Measurements from ENCODE around the gene NMUR2.

DNA sequence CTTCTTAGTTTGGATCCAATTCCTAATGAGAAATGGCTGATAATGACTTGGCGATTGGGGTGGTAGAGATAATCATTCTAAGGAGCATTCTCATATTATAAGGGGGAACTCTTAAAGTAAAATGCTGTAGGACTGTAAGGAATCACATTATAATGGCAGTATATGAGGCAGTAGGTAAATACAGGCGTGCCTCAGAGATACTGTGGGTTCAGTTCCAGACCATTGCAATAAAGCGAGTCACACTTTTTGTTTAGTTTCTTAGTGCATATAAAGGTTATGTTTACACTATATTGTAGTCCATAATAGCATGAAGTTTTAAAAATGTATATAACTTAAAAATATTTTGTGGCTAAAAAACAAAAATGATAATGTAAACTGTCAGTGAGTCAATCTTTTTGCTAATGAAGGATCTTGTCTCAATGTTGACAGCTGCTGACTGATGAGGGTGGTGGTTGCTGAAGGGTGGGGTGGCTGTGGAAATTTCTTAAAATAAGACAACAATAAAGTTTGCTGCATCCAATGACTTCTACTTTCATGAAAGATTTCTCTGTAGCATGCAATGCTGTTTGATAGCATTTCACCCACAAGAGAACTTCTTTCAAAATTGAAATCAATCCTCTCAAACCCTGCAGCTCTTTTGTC, 15.8 kb downstream of the NMUR2 start:
- TF ChIP-seq, protein P1, sequence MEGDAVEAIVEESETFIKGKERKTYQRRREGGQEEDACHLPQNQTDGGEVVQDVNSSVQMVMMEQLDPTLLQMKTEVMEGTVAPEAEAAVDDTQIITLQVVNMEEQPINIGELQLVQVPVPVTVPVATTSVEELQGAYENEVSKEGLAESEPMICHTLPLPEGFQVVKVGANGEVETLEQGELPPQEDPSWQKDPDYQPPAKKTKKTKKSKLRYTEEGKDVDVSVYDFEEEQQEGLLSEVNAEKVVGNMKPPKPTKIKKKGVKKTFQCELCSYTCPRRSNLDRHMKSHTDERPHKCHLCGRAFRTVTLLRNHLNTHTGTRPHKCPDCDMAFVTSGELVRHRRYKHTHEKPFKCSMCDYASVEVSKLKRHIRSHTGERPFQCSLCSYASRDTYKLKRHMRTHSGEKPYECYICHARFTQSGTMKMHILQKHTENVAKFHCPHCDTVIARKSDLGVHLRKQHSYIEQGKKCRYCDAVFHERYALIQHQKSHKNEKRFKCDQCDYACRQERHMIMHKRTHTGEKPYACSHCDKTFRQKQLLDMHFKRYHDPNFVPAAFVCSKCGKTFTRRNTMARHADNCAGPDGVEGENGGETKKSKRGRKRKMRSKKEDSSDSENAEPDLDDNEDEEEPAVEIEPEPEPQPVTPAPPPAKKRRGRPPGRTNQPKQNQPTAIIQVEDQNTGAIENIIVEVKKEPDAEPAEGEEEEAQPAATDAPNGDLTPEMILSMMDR (IDR thresholded peaks at IDR 0.05): no peak
- TF ChIP-seq POLR2A (IDR thresholded peaks at IDR 0.05) (no peak), EP300 (IDR thresholded peaks at IDR 0.05) (no peak)

Data from tibial nerve (tissue), 4 donors.